Measurements from ENCODE around the gene TGM2. TPM values are rescaled to one million over a fixed set of nuclear protein-coding genes. Genes with fewer than 3 reads are reported as not detected.

The TGM2 gene
- total RNA-seq, 3 donors from 2014 or later = 14.9 to 62.2 (median 33.3) TPM

DNA sequence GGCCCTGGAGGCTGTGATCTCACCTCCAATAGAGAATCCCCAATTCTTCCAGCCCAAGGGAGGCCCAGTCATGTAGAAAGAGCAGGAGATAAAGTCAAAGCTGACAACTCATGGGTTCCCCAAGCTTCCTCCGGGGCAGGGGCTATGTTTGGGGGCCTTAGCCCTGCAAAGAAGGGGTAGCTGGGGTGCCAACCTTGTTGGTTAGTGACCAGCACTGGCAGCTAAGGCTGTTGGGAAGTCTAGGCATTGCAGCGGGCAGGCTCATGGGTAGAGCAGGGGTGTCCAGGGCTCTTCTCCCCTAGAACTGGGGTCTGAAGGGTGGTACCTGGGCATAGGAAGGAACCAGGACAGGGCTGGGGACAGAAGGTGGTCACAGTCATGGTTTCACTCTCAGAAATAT, 36.4 kb downstream of the TGM2 start:
- Histone ChIP-seq H3K4me3 (no peak overlapping the region), H3K9me3 (no peaks in the 10 kb centered on the region), H3K36me3 (ENCODE audit: low read depth) (no peaks in the 10 kb centered on the region), H3K4me1 (ENCODE audit: low read depth) (peaks cover 5% of the 10 kb centered on the region)
- intact Hi-C loops (cut with DNase I, micrococcal nuclease) = no loop called here
- no peak for DNase-seq
- TF ChIP-seq, protein P1, sequence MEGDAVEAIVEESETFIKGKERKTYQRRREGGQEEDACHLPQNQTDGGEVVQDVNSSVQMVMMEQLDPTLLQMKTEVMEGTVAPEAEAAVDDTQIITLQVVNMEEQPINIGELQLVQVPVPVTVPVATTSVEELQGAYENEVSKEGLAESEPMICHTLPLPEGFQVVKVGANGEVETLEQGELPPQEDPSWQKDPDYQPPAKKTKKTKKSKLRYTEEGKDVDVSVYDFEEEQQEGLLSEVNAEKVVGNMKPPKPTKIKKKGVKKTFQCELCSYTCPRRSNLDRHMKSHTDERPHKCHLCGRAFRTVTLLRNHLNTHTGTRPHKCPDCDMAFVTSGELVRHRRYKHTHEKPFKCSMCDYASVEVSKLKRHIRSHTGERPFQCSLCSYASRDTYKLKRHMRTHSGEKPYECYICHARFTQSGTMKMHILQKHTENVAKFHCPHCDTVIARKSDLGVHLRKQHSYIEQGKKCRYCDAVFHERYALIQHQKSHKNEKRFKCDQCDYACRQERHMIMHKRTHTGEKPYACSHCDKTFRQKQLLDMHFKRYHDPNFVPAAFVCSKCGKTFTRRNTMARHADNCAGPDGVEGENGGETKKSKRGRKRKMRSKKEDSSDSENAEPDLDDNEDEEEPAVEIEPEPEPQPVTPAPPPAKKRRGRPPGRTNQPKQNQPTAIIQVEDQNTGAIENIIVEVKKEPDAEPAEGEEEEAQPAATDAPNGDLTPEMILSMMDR (IDR thresholded peaks at IDR 0.05) = no peak
- ATAC-seq = no peak

- intact Hi-C loops (cut with DNase I, micrococcal nuclease) = no loop called here
- H3K9me3 ChIP-seq = no peaks in the 10 kb centered on the region
Observed at GRCh38 chr20:38127920-38128528, 37.0 kb downstream of the TGM2 start.

DNA sequence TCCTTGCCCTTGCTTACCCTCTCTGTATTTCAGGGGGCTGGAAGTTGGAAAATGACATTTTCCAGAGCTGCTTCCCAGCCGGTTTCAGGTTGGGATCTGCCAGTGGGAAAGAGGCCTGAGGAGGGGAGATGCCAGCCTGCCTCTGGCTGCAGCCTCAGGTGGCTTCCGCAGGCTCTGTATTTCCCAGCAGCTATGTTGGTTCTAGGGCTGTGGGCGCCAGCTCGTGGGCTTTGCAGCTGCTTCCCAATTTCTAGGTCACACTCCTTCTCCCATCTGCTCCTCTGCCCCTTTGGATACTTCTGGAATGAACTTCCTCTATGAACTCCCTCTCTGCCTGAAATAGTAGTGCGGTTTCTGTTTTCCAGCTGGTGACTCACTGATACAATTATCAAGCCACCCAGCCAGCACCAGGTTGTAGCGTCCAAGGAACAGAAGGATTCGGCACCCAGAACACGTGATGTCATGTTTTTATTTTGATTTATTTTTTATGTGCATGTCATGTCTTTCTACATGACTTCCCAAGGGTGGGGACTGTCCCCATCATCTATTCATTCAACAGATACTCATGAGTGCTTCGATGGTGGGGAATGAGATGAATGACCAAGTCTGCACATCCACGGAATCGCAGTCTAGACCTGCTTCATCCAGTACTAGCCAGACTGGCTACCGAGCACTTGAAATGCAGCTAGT, 38.0 kb downstream of the TGM2 start:
- intact Hi-C loops (cut with DNase I, micrococcal nuclease) = no loop called here
- peak; percentile 81 for ATAC-seq
- H3K4me3 ChIP-seq = no peak overlapping the region
- DNase-seq = no peak
- TF ChIP-seq, protein P1 (IDR thresholded peaks at IDR 0.05) = no peak
- no peaks in the 10 kb centered on the region for H3K36me3 ChIP-seq (ENCODE audit: low read depth)
- peaks cover 5% of the 10 kb centered on the region for H3K4me1 ChIP-seq (ENCODE audit: low read depth)
- H3K9me3 ChIP-seq = no peaks in the 10 kb centered on the region

More at GRCh38 chr20:38127920-38128528, 37.0 kb downstream of the TGM2 start:
- Histone ChIP-seq H3K4me3 (no peak overlapping the region), H3K4me1 (ENCODE audit: low read depth) (peaks cover 5% of the 10 kb centered on the region), H3K36me3 (ENCODE audit: low read depth) (no peaks in the 10 kb centered on the region)
- ATAC-seq = no peak
- TF ChIP-seq, protein P1 (IDR thresholded peaks at IDR 0.05) = no peak
- DNase-seq = no peak

GRCh38 chr20:38126146-38126921, 38.7 kb downstream of the TGM2 start:
- DNase-seq (no peak), ATAC-seq (no peak)
- H3K4me3 ChIP-seq = no peak overlapping the region
- H3K9me3 ChIP-seq = no peaks in the 10 kb centered on the region
- H3K36me3 ChIP-seq (ENCODE audit: low read depth) = no peaks in the 10 kb centered on the region
- peaks cover 5% of the 10 kb centered on the region for H3K4me1 ChIP-seq (ENCODE audit: low read depth)
- TF ChIP-seq, protein P1 (IDR thresholded peaks at IDR 0.05) = no peak
- intact Hi-C loops (cut with DNase I, micrococcal nuclease) = no loop called here

- ATAC-seq = peak; percentile 72
- Histone ChIP-seq H3K4me3 (no peak overlapping the region), H3K4me1 (ENCODE audit: low read depth) (peaks cover 5% of the 10 kb centered on the region), H3K9me3 (no peaks in the 10 kb centered on the region), H3K36me3 (ENCODE audit: low read depth) (no peaks in the 10 kb centered on the region)
- intact Hi-C loops (cut with DNase I, micrococcal nuclease) = no loop called here
- peak; percentile 74 to 83 (median 79) for DNase-seq
- TF ChIP-seq, protein P1 (IDR thresholded peaks at IDR 0.05) = no peak
Observed at GRCh38 chr20:38125157-38126056, 39.7 kb downstream of the TGM2 start.
